Measurements from ENCODE around the gene FBXL16. TPM values are rescaled to one million over a fixed set of nuclear protein-coding genes. Genes with fewer than 3 reads are reported as not detected.

Gene FBXL16
- total and polyA plus RNA-seq, 9 of the 15 experiments (the other 6 are each of a cell fraction or from before 2014, with no cell fraction given), result 0.21 to 8.2 (median 1.7) TPM

- TF ChIP-seq STAT6 (CRISPR knock-in tag; IDR thresholded peaks at IDR 0.05) (0 out of 2 replicates have a peak, but pooled peaks have one; percentile 57), TAF9B (IDR thresholded peaks at IDR 0.05; ENCODE audit: partially characterized antibody) (no peak), DPF2 (IDR thresholded peaks at IDR 0.05) (peak; percentile 33; the same call in 1 of the 2 replicates), ZNF280A (IDR thresholded peaks at IDR 0.05; ENCODE audit: low read depth, partially characterized antibody) (no peak), HIVEP1 (CRISPR knock-in tag; IDR thresholded peaks at IDR 0.05) (no peak), PHF21A (IDR thresholded peaks at IDR 0.05; ENCODE audit: borderline replicate concordance, low read depth) (no peak), PRMT5 (CRISPR knock-in tag; IDR thresholded peaks at IDR 0.05) (no peak), ZNF740 (CRISPR knock-in tag; IDR thresholded peaks at IDR 0.05) (peak; percentile 49; the same call in 1 of the 2 replicates), ZNF740 (tag; IDR thresholded peaks at IDR 0.05) (no peak), SMARCE1 (IDR thresholded peaks at IDR 0.05) (no peak), ZBTB8A (IDR thresholded peaks at IDR 0.05; ENCODE audit: partially characterized antibody) (no peak), RNF219 (CRISPR knock-in tag; IDR thresholded peaks at IDR 0.05) (no peak), TRIM25 (IDR thresholded peaks at IDR 0.05; ENCODE audit: borderline replicate concordance) (no peak), NR2F6 (CRISPR knock-in tag; IDR thresholded peaks at IDR 0.05) (no peak), ZNF165 (CRISPR knock-in tag; IDR thresholded peaks at IDR 0.05; ENCODE audit: borderline replicate concordance) (no peak), CAMTA2 (CRISPR knock-in tag; conservative IDR thresholded peaks at IDR 0.05) (no peak), NFIX (CRISPR knock-in tag; IDR thresholded peaks at IDR 0.05; ENCODE audit: low read depth) (peak; percentile 4; the same call in 1 of the 2 replicates), ZNF121 (CRISPR knock-in tag; conservative IDR thresholded peaks at IDR 0.05) (no peak), CBFB (CRISPR knock-in tag; IDR thresholded peaks at IDR 0.05) (peak; percentile 45; the same call in 1 of the 2 replicates)
These were observed 23.7 kb downstream of the FBXL16 start (continued) for GRCh38 chr16:681746-682427.

Measured in K562 (cell line).